Left lobe of liver (tissue), 2 donors: Measurements from ENCODE around the gene CACNA1A. TPM values are rescaled to one million over a fixed set of nuclear protein-coding genes. Genes with fewer than 3 reads are reported as not detected.
"Not testable (repeated sequence)": the region's sequence is repeated elsewhere in the genome, so short reads cannot be mapped to it uniquely, and the experiment has no call there.

Source experiments
- ATAC-seq: fragments of 200-7000 bp; cut with Tn5 transposase; one replicate; pipeline ENCODE4 v1.9.1; 2020; ENCODE audit warnings: mild to moderate bottlenecking, moderate library complexity
- DNase-seq: peaks from one replicate; pipeline ENCODE4 v3.0.0-alpha.2; 2020; ENCODE audit warnings: low spot score
- total RNA-seq: library from RNA; stranded (reverse); gene quantifications from one replicate; pipeline ENCODE4 v1.2.1, GENCODE V29; 2021
- donor health status: DM: no; HTN: no; CAD: no; lungs with moderate emphysema.
- donor health status: DM: no; HTN: yes; CAD: no.

CACNA1A gene
- 0.30 TPM for total RNA-seq

- ATAC-seq, result no peak
- DNase-seq, result no peak
Measured at GRCh38 chr19:13506471-13506820, at the start of gene CACNA1A. TSS of gene CACNA1A (minus strand) at chr19:13506479. CDS start at chr19:13506224, 255 bp downstream.

- DNase-seq, result no peak
- ATAC-seq, result no peak
Measured at GRCh38 chr19:13554506-13555240, 48.4 kb upstream of the CACNA1A start.

GRCh38 chr19:13553880-13554400 lies 47.7 kb upstream of the CACNA1A start:
- no peak for ATAC-seq
- DNase-seq, result no peak

- DNase-seq (no peak), ATAC-seq (no peak)
Measured at GRCh38 chr19:13548131-13548530, 41.9 kb upstream of the CACNA1A start.

- no peak for ATAC-seq
Measured at GRCh38 chr19:13547102-13547501, 40.8 kb upstream of the CACNA1A start.

GRCh38 chr19:13544423-13544822 lies 38.1 kb upstream of the CACNA1A start:
- ATAC-seq, result no peak

More at GRCh38 chr19:13547102-13547501, 40.8 kb upstream of the CACNA1A start:
- no peak for DNase-seq

GRCh38 chr19:13541554-13541953 lies 35.3 kb upstream of the CACNA1A start:
- ATAC-seq, result no peak
- DNase-seq, result no peak

More at GRCh38 chr19:13544423-13544822, 38.1 kb upstream of the CACNA1A start:
- DNase-seq, result no peak

GRCh38 chr19:13539332-13539731 lies 33.1 kb upstream of the CACNA1A start:
- no peak for ATAC-seq
- DNase-seq, result no peak

GRCh38 chr19:13538601-13539253 lies 32.4 kb upstream of the CACNA1A start:
- DNase-seq, result no peak
- ATAC-seq, result no peak

- DNase-seq (no peak), ATAC-seq (no peak)
Measured at GRCh38 chr19:13537454-13537853, 31.2 kb upstream of the CACNA1A start.

- DNase-seq (no peak), ATAC-seq (no peak)
Measured at GRCh38 chr19:13530720-13531119, 24.4 kb upstream of the CACNA1A start.

- not testable (repeated sequence) for DNase-seq, ATAC-seq
Measured at GRCh38 chr19:13529721-13530120, 23.4 kb upstream of the CACNA1A start.

- DNase-seq (no peak), ATAC-seq (no peak)
Measured at GRCh38 chr19:13526552-13526951, 20.3 kb upstream of the CACNA1A start.

- no peak for DNase-seq
- ATAC-seq, result no peak
Measured at GRCh38 chr19:13521066-13521465, 14.8 kb upstream of the CACNA1A start.

GRCh38 chr19:13511947-13512346 lies 5.7 kb upstream of the CACNA1A start:
- ATAC-seq (no peak), DNase-seq (no peak)

- DNase-seq (no peak), ATAC-seq (no peak)
Measured at GRCh38 chr19:13507053-13507611, 853 bp upstream of the CACNA1A start.

GRCh38 chr19:13505761-13506470 lies 363 bp downstream of the CACNA1A start:
- DNase-seq (no peak), ATAC-seq (no peak)

- no peak for ATAC-seq
- DNase-seq, result no peak
Measured at GRCh38 chr19:13505164-13505695, 1.0 kb downstream of the CACNA1A start.

GRCh38 chr19:13503570-13504235 lies 2.6 kb downstream of the CACNA1A start:
- ATAC-seq (no peak), DNase-seq (no peak)

GRCh38 chr19:13502231-13502630 lies 4.0 kb downstream of the CACNA1A start:
- DNase-seq (no peak), ATAC-seq (no peak)
